T-cell (primary cell): ENCODE data around the gene DPY30. TPM values are rescaled to one million over a fixed set of nuclear protein-coding genes. Genes with fewer than 3 reads are reported as not detected.
A peak's percentile ranks its signal among the peaks of the same experiment; 100 is the strongest.
"Not testable (repeated sequence)": the region's sequence is repeated elsewhere in the genome, so short reads cannot be mapped to it uniquely, and the experiment has no call there.

Source experiments
- ATAC-seq, 4 experiments: fragments of 200-7000 bp in 3 of 4; fragments of 150-1000 bp in 1 of 4; cut with Tn5 transposase; replicated peaks in 1 of 4; 1 replicate in 3 of 4; 2 replicates in 1 of 4; pipeline ENCODE4 v1.10.0; 2021; ENCODE audit warnings: moderate library complexity in 3 of 4, mild to moderate bottlenecking in 2 of 4, moderate number of reproducible peaks in 1 of 4
- CTCF ChIA-PET, 2 donors: fragments of 300-600 bp; sonication (Branson Sonifier 250); formaldehyde crosslinking; loops; one replicate each; lab custom pipeline; 2022; ENCODE audit warnings: antibody characterized with exemption in 2 of 2; lab: Charles Lee
- POLR2A ChIA-PET, 2 donors: fragments of 300-600 bp; sonication (Branson Sonifier 250); formaldehyde crosslinking; loops; one replicate each; lab custom pipeline; 2022; ENCODE audit warnings: antibody characterized with exemption in 2 of 2; lab: Charles Lee
- DNase-seq, 35 experiments: peaks; one replicate each; pipeline versions ENCODE4 v3.0.0 to v3.0.0-alpha.2; 2013 to 2023
- H3K27ac ChIP-seq: one replicate; pipeline ENCODE4 v1.5.1; 2013; ENCODE audit warnings: low read length
- H3K27me3 ChIP-seq, 2 experiments: replicated peaks in 1 of 2; 1 replicate in 1 of 2; 2 replicates in 1 of 2; pipeline versions ENCODE4 v1.6.1 to v1.7.0; 2013; ENCODE audit warnings: low read length in 1 of 2, mixed read lengths in 1 of 2; ENCODE audit not compliant: control insufficient read depth in 2 of 2, insufficient read depth in 2 of 2; ENCODE audit errors: extremely low read depth in 1 of 2
- H3K36me3 ChIP-seq, 2 donors: 1 replicate in 1 of 2; 2 replicates in 1 of 2; pipeline versions ENCODE4 v1.6.1 to v1.7.0; 2013; ENCODE audit warnings: low read length in 1 of 2; ENCODE audit not compliant: control insufficient read depth in 2 of 2, insufficient read depth in 1 of 2; ENCODE audit errors: extremely low read depth in 1 of 2
- H3K4me1 ChIP-seq, 2 experiments: 1 replicate in 1 of 2; 2 replicates in 1 of 2; pipeline versions ENCODE4 v1.6.1 to v1.7.0; 2013; ENCODE audit warnings: low read length in 2 of 2, mixed read lengths in 1 of 2; ENCODE audit not compliant: insufficient read depth in 2 of 2, control insufficient read depth in 1 of 2; ENCODE audit errors: extremely low read depth in 1 of 2
- H3K4me3 ChIP-seq, 2 donors: 1 replicate in 1 of 2; 2 replicates in 1 of 2; pipeline versions ENCODE4 v1.5.1 to v1.7.0; 2013; ENCODE audit warnings: mild to moderate bottlenecking in 2 of 2, low read length in 1 of 2, moderate library complexity in 1 of 2; ENCODE audit not compliant: control insufficient read depth in 1 of 2; ENCODE audit errors: extremely low read depth in 1 of 2
- H3K9me3 ChIP-seq: 2 replicates; pipeline ENCODE4 v1.7.0; 2013
- H3K27ac Mint-ChIP-seq, 2 donors: one replicate each; pipeline ENCODE4 v1.8.0; 2020 to 2021; ENCODE audit warnings: mild to moderate bottlenecking in 2 of 2, mixed read lengths in 2 of 2
- H3K27me3 Mint-ChIP-seq, 2 donors: one replicate each; pipeline ENCODE4 v1.8.0; 2021 to 2022; ENCODE audit warnings: mixed read lengths in 2 of 2
- H3K36me3 Mint-ChIP-seq: one replicate; pipeline ENCODE4 v1.8.0; 2021; ENCODE audit warnings: mixed read lengths
- H3K4me1 Mint-ChIP-seq, 3 donors: one replicate each; pipeline ENCODE4 v1.8.0; 2020 to 2022; ENCODE audit warnings: mixed read lengths in 3 of 3, mild to moderate bottlenecking in 1 of 3
- H3K4me3 Mint-ChIP-seq, 3 donors: one replicate each; pipeline ENCODE4 v1.8.0; 2020 to 2022; ENCODE audit warnings: mild to moderate bottlenecking in 3 of 3, mixed read lengths in 3 of 3, moderate library complexity in 3 of 3
- H3K9me3 Mint-ChIP-seq, 3 donors: one replicate each; pipeline ENCODE4 v1.8.0; 2020 to 2022; ENCODE audit warnings: mixed read lengths in 3 of 3
- WGBS: methylation state at CpG from one replicate; pipeline ENCODE4 v1.1.5; 2013; ENCODE audit warnings: missing lambda C conversion rate; ENCODE audit not compliant: insufficient coverage; 5-methylcytosine and 5-hydroxymethylcytosine counted together
- total RNA-seq, 35 experiments: library from RNA in 6 of 35; stranded (reverse) in 6 of 35; fragments of 120-200 nt in 1 of 35; gene quantifications; one replicate each; pipeline versions ENCODE4 v1.2.1 to v1.2.4 and lab custom pipeline; 2013 to 2026

Gene DPY30
- total RNA-seq, 5 donors from 2014 or later (not counting 1 experiment from before 2014, with no cell fraction given), result 30.3 to 54.1 (median 45.6) TPM

GRCh38 chr2:32010670-32011484, 28.7 kb downstream of the DPY30 start, which contains the start of gene MEMO1:
Gene MEMO1 (minus strand): TSS chr2:32011008. CDS start chr2:32010247, 761 bp downstream.
- ChIA-PET CTCF (interaction anchor here in 1 of 2 donors (0.6 kb wide), 1 partner anchor 199 kb away, joined by 7 read pairs; no protein-coding TSS in a partner anchor), POLR2A (no interaction called here)
- Mint-ChIP-seq H3K4me1 (peaks cover 39 to 49% (median 42%) of the 10 kb centered on the region in 3 donors), H3K27me3 (no peaks in the 10 kb centered on the region), H3K36me3 (peaks cover 2% of the 10 kb centered on the region), H3K4me3 (peak within 1 kb of the TSS; percentile 83 to 90 (median 88)), H3K9me3 (no peaks in the 10 kb centered on the region), H3K27ac (peak within 1 kb of the TSS; percentile 94 to 95)
- no peaks in the 10 kb centered on the region for H3K36me3 ChIP-seq
- WGBS, result 0% methylated on average over 18 of the region's 57 CpGs
- ATAC-seq (peak; percentile 72 to 78 (median 76)), DNase-seq (peak; percentile 83 to 95 (median 91))
- no peaks in the 10 kb centered on the region for H3K9me3 ChIP-seq
- peaks cover 8 to 27% of the 10 kb centered on the region in 2 experiments for H3K4me1 ChIP-seq
- peak within 1 kb of the TSS; percentile 66 to 79 for H3K4me3 ChIP-seq
- H3K27me3 ChIP-seq, result no peaks in the 10 kb centered on the region
- H3K27ac ChIP-seq, result peak within 1 kb of the TSS; percentile 74

GRCh38 chr2:32010280-32010669, 29.3 kb downstream of the DPY30 start:
- CTCF ChIA-PET, H3K9me3 Mint-ChIP-seq, H3K36me3 Mint-ChIP-seq, POLR2A ChIA-PET, H3K27me3 Mint-ChIP-seq, H3K4me3 ChIP-seq, H3K36me3 ChIP-seq, H3K9me3 ChIP-seq, H3K27me3 ChIP-seq, H3K27ac ChIP-seq: not testable (repeated sequence)
- Mint-ChIP-seq H3K4me3 (peak overlapping the region; percentile 55 to 90 (median 69)), H3K4me1 (peaks cover 45 to 55% (median 48%) of the 10 kb centered on the region in 3 donors), H3K27ac (peak overlapping the region in 1 of 2 donors; percentile 54)
- DNase-seq, result peak in 34 of 35 experiments; percentile 42 to 76 (median 61)
- peak; percentile 77 to 81 (median 80) for ATAC-seq
- peaks cover 14 to 27% of the 10 kb centered on the region in 2 experiments for H3K4me1 ChIP-seq
- 0% methylated on average over 2 of the region's 43 CpGs for WGBS

- ATAC-seq (peak; percentile 1 to 4 (median 3)), DNase-seq (peak in 34 of 35 experiments; percentile 3 to 53 (median 24))
- Mint-ChIP-seq H3K4me1 (peaks cover 51 to 61% (median 54%) of the 10 kb centered on the region in 3 donors), H3K9me3 (no peaks in the 10 kb centered on the region), H3K4me3 (peak overlapping the region; percentile 86 to 95 (median 90)), H3K36me3 (peaks cover 10% of the 10 kb centered on the region), H3K27me3 (no peaks in the 10 kb centered on the region), H3K27ac (peak overlapping the region; percentile 86 to 89)
- Histone ChIP-seq H3K4me1 (peaks cover 15 to 29% of the 10 kb centered on the region in 2 experiments), H3K27ac (no peak overlapping the region), H3K9me3 (no peaks in the 10 kb centered on the region), H3K36me3 (no peaks in the 10 kb centered on the region), H3K27me3 (no peaks in the 10 kb centered on the region), H3K4me3 (peak overlapping the region; percentile 66 to 72)
- WGBS, result 1% methylated on average over 75 of the region's 91 CpGs
- ChIA-PET CTCF (interaction anchor here in 1 of 2 donors (1.0 kb wide), 2 partner anchors 12 to 28 kb away, joined by 3 read pairs; no protein-coding TSS in a partner anchor), POLR2A (interaction anchor here in 1 of 2 donors (2.2 kb wide), 1 partner anchor 30 kb away, joined by 10 read pairs; the partner anchor contains the start of gene DPY30)
Observed at GRCh38 chr2:32009516-32010256, 29.9 kb downstream of the DPY30 start.

GRCh38 chr2:32008805-32009515, 30.6 kb downstream of the DPY30 start:
- POLR2A ChIA-PET, result interaction anchor here in 1 of 2 donors (1.2 to 2.2 kb wide), 2 partner anchors 31 to 54 kb away, joined by 5 to 10 read pairs; partner anchors contain the start of genes DPY30 and SPAST

DNA sequence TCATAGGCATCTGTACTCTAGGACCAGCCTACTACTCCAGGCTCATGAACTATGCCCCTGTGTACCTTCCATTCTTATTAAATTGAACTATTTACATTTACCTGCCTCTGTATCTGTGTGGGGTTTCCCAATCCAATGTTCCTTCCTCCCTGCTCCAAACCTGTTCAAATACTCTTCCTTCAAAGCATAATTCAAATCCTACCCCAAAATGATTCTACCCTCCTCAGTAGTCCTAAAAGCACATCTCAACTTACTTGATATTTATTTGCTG, 32.5 kb downstream of the DPY30 start:
- H3K9me3 ChIP-seq, result no peaks in the 10 kb centered on the region
- POLR2A ChIA-PET, result no interaction called here
- no peak overlapping the region for H3K27ac ChIP-seq
- no peak overlapping the region for H3K4me3 ChIP-seq
- peaks cover 10% of the 10 kb centered on the region for H3K36me3 Mint-ChIP-seq
- H3K36me3 ChIP-seq, result no peaks in the 10 kb centered on the region
- DNase-seq (no peak), ATAC-seq (no peak)
- H3K9me3 Mint-ChIP-seq, result no peaks in the 10 kb centered on the region
- H3K4me1 ChIP-seq, result peaks cover 18 to 36% of the 10 kb centered on the region in 2 experiments
- no peak overlapping the region for H3K27ac Mint-ChIP-seq
- peaks cover 63 to 73% (median 67%) of the 10 kb centered on the region in 3 donors for H3K4me1 Mint-ChIP-seq
- H3K27me3 ChIP-seq, result no peaks in the 10 kb centered on the region
- H3K4me3 Mint-ChIP-seq, result peak overlapping the region in 1 of 3 donors; percentile 89
- CTCF ChIA-PET, result interaction anchor here in 1 of 2 donors (0.5 kb wide), 1 partner anchor 8 kb away, joined by 4 read pairs; no protein-coding TSS in a partner anchor
- H3K27me3 Mint-ChIP-seq, result no peaks in the 10 kb centered on the region

More at GRCh38 chr2:32008805-32009515, 30.6 kb downstream of the DPY30 start:
- Histone ChIP-seq H3K9me3 (no peaks in the 10 kb centered on the region), H3K27me3 (no peaks in the 10 kb centered on the region), H3K27ac (no peak overlapping the region), H3K4me3 (peak overlapping the region; percentile 66 to 72), H3K36me3 (no peaks in the 10 kb centered on the region), H3K4me1 (peaks cover 18 to 32% of the 10 kb centered on the region in 2 experiments)
- Mint-ChIP-seq H3K4me3 (peak overlapping the region; percentile 86 to 95 (median 89)), H3K27ac (peak overlapping the region; percentile 86 to 89), H3K9me3 (no peaks in the 10 kb centered on the region), H3K27me3 (no peaks in the 10 kb centered on the region), H3K4me1 (peaks cover 57 to 68% (median 60%) of the 10 kb centered on the region in 3 donors), H3K36me3 (peaks cover 10% of the 10 kb centered on the region)
- ATAC-seq (peak in 1 of 4 experiments; percentile 12), DNase-seq (peak in 10 of 35 experiments; percentile 2 to 19 (median 4))
- CTCF ChIA-PET, result interaction anchor here in 1 of 2 donors (0.7 to 1.6 kb wide), 4 partner anchors 11 to 31 kb away, joined by 3 to 4 read pairs (median 3); partner anchors contain the start of gene DPY30
- WGBS, result 4% methylated on average over 8 of the region's 10 CpGs
